Neural cell (in vitro differentiated cells): ENCODE data around the gene COBL. TPM values are rescaled to one million over a fixed set of nuclear protein-coding genes. Genes with fewer than 3 reads are reported as not detected.

Experiments
- H2AFZ ChIP-seq: fragments of 200-600, 300-800 bp; sonication (generic), shearing (Covaris generic); 2 replicates; pipeline ENCODE4 v1.6.0; 2014; ENCODE audit warnings: low read depth, mild to moderate bottlenecking, antibody characterized with exemption, low read length, moderate library complexity
- H3F3A ChIP-seq: fragments of 200-600 bp; shearing (Covaris generic); 2 replicates; pipeline ENCODE4 v1.6.1; 2016; ENCODE audit warnings: mild to moderate bottlenecking, moderate library complexity, mixed read lengths, antibody characterized with exemption, low read length; ENCODE audit not compliant: insufficient read depth, poor library complexity, severe bottlenecking
- H3K27ac ChIP-seq: fragments of 200-600, 300-800 bp; sonication (generic), shearing (Covaris generic); 2 replicates; pipeline ENCODE4 v1.5.1; 2014; ENCODE audit warnings: mild to moderate bottlenecking, low read length, moderate library complexity
- H3K27me3 ChIP-seq: fragments of 300-800, 200-600 bp; sonication (generic), shearing (Covaris generic); 2 replicates; pipeline ENCODE4 v1.6.0; 2014; ENCODE audit warnings: mild to moderate bottlenecking, low read depth, low read length, moderate library complexity; ENCODE audit not compliant: insufficient read depth
- H3K36me3 ChIP-seq: fragments of 300-800, 200-600 bp; sonication (generic), shearing (Covaris generic); 2 replicates; pipeline ENCODE4 v1.5.1; 2014; ENCODE audit warnings: mild to moderate bottlenecking, antibody characterized with exemption, low read length, moderate library complexity; ENCODE audit not compliant: insufficient read depth
- H3K4me2 ChIP-seq: fragments of 300-800, 200-600 bp; sonication (generic), shearing (Covaris generic); 2 replicates; pipeline ENCODE4 v1.6.0; 2014; ENCODE audit warnings: mild to moderate bottlenecking, low read length
- H3K4me3 ChIP-seq: fragments of 300-800, 200-600 bp; sonication (generic), shearing (Covaris generic); 2 replicates; pipeline ENCODE4 v1.5.1; 2014; ENCODE audit warnings: mild to moderate bottlenecking, low read length, moderate library complexity
- H3K79me2 ChIP-seq: fragments of 200-600 bp; shearing (Covaris generic); replicated peaks from 2 replicates; pipeline ENCODE4 v1.6.0; 2014; ENCODE audit warnings: mild to moderate bottlenecking, low read length, moderate library complexity; ENCODE audit not compliant: insufficient read depth
- H3K9ac ChIP-seq: fragments of 300-800, 200-600 bp; sonication (generic), shearing (Covaris generic); 2 replicates; pipeline ENCODE4 v1.6.1; 2016; ENCODE audit warnings: mild to moderate bottlenecking, low read length, mixed read lengths
- H3K9me2 ChIP-seq: fragments of 200-600 bp; shearing (Covaris generic); 2 replicates; pipeline ENCODE4 v1.6.1; 2016; ENCODE audit warnings: mild to moderate bottlenecking, low read length, mixed read lengths; ENCODE audit not compliant: insufficient read depth
- H3K9me3 ChIP-seq: fragments of 200-600, 300-800 bp; sonication (generic), shearing (Covaris generic); 2 replicates; pipeline ENCODE4 v1.6.1; 2016; ENCODE audit warnings: mild to moderate bottlenecking, mixed run types, low read length, moderate library complexity, mixed read lengths
- H4K20me1 ChIP-seq: fragments of 200-600 bp; shearing (Covaris generic); 2 replicates; pipeline ENCODE4 v1.6.1; 2016; ENCODE audit warnings: mild to moderate bottlenecking, mixed run types; ENCODE audit not compliant: insufficient read depth
- CTCF ChIP-seq: fragments of 450-650 bp; IDR thresholded peaks from 2 replicates; pipeline ENCODE4 v1.5.1; 2014; ENCODE audit warnings: antibody characterized with exemption, mild to moderate bottlenecking, moderate library complexity; ENCODE audit not compliant: poor library complexity, severe bottlenecking
- EP300 ChIP-seq: fragments of 450-650 bp; conservative IDR thresholded peaks from 2 replicates; pipeline ENCODE4 v1.6.1; 2014; ENCODE audit warnings: antibody characterized with exemption, mild to moderate bottlenecking, moderate library complexity; ENCODE audit not compliant: poor library complexity, severe bottlenecking
- EZH2 ChIP-seq: fragments of 200-600, 300-800 bp; shearing (Covaris generic), sonication (generic); IDR thresholded peaks from 2 replicates; pipeline ENCODE4 v1.6.1; 2014; ENCODE audit warnings: antibody characterized with exemption, low read length, borderline replicate concordance, mild to moderate bottlenecking; ENCODE audit not compliant: insufficient read depth, poor library complexity, severe bottlenecking
- MXI1 ChIP-seq: fragments of 450-650 bp; conservative IDR thresholded peaks from 2 replicates; pipeline ENCODE4 v1.6.1; 2014; ENCODE audit warnings: antibody characterized with exemption, mild to moderate bottlenecking; ENCODE audit not compliant: poor library complexity, severe bottlenecking
- POLR2AphosphoS5 ChIP-seq: IDR thresholded peaks from 2 replicates; pipeline ENCODE4 v1.6.1; 2012
- RAD21 ChIP-seq: fragments of 450-650 bp; conservative IDR thresholded peaks from 2 replicates; pipeline ENCODE4 v1.6.1; 2014; ENCODE audit warnings: antibody characterized with exemption, mild to moderate bottlenecking, moderate library complexity
- REST ChIP-seq: IDR thresholded peaks from 2 replicates; pipeline ENCODE4 v1.6.1; 2012; ENCODE audit warnings: borderline replicate concordance
- SMC3 ChIP-seq: fragments of 450-650 bp; conservative IDR thresholded peaks from 2 replicates; pipeline ENCODE4 v1.6.1; 2014; ENCODE audit warnings: antibody characterized with exemption, mild to moderate bottlenecking, moderate library complexity; ENCODE audit not compliant: poor library complexity
- TAF1 ChIP-seq: IDR thresholded peaks from 2 replicates; pipeline ENCODE4 v1.6.1; 2012; ENCODE audit warnings: low read depth
- polyA plus RNA-seq: library from polyadenylated mRNA; depleted of rRNA; stranded (reverse); fragments of >200 nt; gene quantifications from 2 replicates; pipeline ENCODE4 v1.2.3, GENCODE V29; 2014

The COBL gene
- polyA plus RNA-seq, 1 donor from 2014 or later = 0.12 TPM

GRCh38 chr7:51276091-51276605 lies 40.5 kb downstream of the COBL start:
- Histone ChIP-seq H3K79me2 (no peaks in the 10 kb centered on the region), H3K27me3 (no peaks in the 10 kb centered on the region), H3K9ac (no peak overlapping the region), H3F3A (no peaks in the 10 kb centered on the region), H2AFZ (no peak overlapping the region), H3K9me2 (no peaks in the 10 kb centered on the region), H3K36me3 (no peaks in the 10 kb centered on the region), H4K20me1 (no peaks in the 10 kb centered on the region), H3K4me3 (no peak overlapping the region), H3K9me3 (no peaks in the 10 kb centered on the region), H3K4me2 (no peak overlapping the region), H3K27ac (no peak overlapping the region)
- TF ChIP-seq RAD21 (no peak), EZH2 (no peak), SMC3 (no peak), POLR2AphosphoS5 (no peak), REST (no peak), EP300 (no peak), TAF1 (no peak), CTCF (no peak), MXI1 (no peak)

- Histone ChIP-seq H3K27me3 (no peaks in the 10 kb centered on the region), H3F3A (no peaks in the 10 kb centered on the region), H3K9me3 (no peaks in the 10 kb centered on the region), H2AFZ (no peak overlapping the region), H3K4me3 (no peak overlapping the region), H3K9ac (no peak overlapping the region), H3K4me2 (no peak overlapping the region), H3K9me2 (no peaks in the 10 kb centered on the region), H3K79me2 (no peaks in the 10 kb centered on the region), H3K36me3 (no peaks in the 10 kb centered on the region), H3K27ac (no peak overlapping the region), H4K20me1 (no peaks in the 10 kb centered on the region)
- TF ChIP-seq RAD21 (no peak), CTCF (no peak), TAF1 (no peak), EZH2 (no peak), MXI1 (no peak), REST (no peak)
Measured at GRCh38 chr7:51275532-51275931, 41.1 kb downstream of the COBL start.
